HK-2 (cell line): ENCODE measurements around the gene DRICH1.
"Not testable (repeated sequence)": the region's sequence is repeated elsewhere in the genome, so short reads cannot be mapped to it uniquely, and the experiment has no call there.

Source experiments
- DNase-seq: peaks from one replicate; pipeline ENCODE4 v3.0.0-alpha.2; 2018; ENCODE audit not compliant: unreplicated experiment

Gene DRICH1

DNA sequence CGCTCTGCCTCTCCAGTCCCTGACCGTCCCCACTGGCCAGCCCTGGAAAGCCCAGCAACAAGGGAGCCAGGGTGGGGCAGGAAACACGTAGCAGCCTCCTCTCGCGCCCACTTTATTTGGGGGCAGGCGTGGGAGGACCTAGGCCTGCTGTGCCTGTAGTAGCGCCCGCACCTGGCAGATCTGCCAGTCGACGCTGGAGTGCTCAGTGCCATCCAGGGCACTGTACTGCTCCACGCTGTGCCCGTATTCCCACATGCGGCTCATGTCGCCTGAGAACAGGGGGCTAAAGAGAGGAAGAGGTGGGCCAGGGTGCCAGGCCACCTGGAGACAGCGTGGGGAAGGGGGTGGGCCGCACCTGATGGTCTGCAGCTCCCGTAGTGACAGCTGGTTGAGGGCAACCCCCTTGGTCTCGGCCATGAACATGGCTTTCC, 17.0 kb upstream of the DRICH1 start:
- no peak for DNase-seq

DNA sequence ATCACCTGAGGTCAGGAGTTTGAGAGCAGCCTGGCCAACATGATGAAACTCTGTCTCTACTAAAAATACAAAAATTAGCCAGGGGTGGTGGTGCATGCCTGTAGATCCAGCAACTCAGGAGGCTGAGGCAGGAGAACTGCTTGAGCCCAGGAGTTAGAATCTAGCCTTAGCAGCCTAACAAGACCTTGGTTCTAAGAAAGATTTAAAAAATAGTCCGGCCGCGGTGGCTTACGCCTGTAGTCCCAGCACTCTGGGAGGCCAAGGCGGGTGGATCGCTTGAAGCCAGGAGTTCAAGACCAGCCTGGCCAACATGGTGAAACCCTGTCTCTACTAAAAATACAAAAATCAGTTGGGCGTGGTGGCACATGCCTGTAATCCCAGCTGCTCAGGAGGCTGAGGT, 14.4 kb upstream of the DRICH1 start:
- not testable (repeated sequence) for DNase-seq

DNA sequence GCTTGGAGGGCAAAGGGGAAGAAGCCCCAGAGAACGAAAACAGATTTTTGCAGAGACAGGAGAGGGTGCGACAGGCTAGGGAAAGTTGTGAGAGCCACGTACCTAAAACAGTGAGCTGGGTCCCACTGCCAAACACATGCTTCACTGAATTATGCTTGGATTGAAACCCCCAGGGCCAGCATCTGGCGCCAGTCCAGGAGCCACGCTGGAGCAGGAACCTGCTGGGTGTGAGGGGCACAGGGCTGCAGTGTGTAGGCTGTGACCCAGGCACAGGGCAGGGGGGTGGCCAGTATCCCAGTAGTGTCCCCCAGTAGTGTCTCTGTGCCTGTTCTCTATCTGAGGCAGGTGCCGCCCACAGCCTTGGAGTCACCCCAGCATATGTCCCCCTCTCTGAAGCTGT, 8.1 kb upstream of the DRICH1 start:
- not testable (repeated sequence) for DNase-seq

DNA sequence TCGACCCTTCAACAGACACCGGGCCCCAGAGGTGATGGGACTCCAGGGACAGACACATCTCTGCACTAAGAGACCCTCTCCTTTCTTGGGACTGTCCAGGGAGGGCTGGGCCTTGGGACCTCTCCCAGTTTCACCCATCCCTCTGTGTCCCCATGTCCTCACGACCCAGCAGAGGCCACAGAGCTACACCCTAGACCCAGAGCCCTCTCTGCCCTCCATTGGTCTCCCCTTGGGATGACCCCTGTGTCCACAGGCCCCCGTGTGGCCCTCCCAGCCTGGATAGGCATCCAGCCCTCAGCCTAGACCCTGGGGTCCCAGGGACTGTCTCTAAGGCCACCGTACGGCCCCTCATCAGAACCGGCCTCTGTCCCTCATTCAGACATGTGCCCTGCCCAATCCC, 7.5 kb upstream of the DRICH1 start:
- no peak for DNase-seq

DNA sequence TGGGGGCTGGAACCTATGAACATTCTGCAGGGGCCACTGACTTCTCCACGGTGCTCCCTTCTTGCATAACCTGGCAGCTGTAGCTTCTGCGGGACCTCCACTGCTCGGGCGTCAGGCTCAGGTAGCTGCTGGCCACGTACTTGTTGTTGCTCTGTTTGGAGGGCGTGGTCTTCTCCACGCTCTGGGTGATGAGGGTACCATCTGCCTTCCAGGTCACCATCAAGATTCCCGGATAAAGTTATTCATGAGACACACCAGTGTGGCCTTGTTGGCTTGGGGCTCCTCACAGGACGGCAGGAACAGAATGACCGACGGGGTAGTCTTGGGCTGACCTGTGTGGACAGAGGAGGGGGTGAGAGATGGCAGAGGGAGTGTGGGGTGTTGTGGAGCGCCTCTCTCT, 6.5 kb upstream of the DRICH1 start:
- DNase-seq: no peak

DNA sequence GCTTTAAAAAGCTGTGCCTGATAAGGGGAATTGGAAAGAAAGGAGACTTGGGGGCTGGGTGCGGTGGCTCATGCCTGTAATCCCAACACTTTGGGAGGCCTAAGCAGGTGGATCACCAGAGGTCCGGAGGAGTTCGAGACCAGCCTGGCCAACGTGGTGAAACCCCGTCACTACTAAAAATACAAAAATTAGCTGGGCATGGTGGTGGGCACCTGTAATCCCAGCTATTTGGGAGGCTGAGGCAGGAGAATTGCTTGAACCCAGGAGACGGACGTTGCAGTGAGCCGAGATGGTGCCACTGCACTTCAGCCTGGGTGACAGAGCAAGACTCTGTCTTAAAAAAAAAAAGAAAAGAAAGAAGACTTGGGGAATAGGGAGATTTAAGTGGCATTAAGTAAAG, 3.2 kb upstream of the DRICH1 start:
- not testable (repeated sequence) for DNase-seq

DNA sequence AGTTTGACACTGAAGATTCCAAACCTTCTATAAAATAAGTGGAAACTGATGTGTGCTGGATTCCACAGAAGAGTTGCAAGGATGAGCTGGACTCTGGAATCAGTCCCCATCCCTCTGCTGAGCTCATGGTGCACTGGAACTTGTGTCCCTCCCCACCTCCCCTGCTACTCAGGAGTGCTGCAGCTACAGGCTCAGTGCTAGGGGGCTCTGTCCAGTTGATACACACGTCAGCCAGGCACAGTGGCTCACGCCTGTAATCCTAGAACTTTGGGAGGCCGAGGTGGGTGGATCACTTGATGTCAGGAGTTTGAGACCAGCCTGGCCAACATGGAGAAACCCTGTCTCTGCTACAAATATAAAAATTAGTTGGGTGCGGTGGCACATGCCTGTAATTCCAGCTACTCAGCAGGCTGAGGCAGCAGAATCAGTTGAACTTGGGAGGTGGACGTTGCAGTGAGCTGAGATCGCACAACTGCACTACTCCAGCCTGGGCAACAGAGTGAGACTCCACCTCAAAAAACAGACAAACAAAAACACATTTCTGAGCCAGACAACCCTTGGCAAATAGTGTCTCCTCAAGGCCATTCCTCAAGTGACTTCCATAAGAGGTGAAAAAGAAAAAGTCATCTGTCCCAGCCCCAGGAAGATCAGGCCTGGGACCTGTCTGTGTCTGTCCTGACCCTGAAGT, 3.9 kb downstream of the DRICH1 start:
- not testable (repeated sequence) for DNase-seq

DNA sequence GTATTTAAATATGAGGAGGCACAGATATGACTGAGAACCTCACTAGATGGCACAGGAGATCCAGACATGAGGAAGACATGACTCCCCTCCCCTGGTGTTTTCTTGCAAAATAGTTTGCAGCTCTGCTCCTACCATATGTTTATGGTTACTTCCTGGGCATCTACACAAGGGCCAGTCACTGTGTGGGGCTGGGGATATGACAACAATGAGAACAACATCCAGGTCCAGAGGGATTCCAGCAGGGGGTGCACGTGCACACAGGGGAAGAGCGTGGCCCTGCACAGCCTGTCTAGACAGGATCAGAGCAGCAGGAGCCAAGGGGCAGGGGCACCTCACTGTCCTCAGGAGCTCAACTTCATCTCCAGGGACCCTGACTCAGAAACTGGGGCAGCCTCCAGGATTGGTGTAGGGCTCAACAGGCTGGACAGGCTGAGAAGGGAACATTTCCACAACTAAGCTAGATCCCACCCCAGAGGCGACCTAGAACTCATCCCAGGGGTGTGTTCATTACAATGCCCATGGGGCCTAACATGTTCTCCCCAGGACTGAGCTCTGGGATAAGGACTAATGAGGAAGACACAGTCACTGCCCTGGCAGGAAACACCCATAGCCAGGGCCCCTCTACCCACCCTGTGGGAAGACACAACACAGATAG, 4.6 kb downstream of the DRICH1 start:
- DNase-seq: not testable (repeated sequence)

DNA sequence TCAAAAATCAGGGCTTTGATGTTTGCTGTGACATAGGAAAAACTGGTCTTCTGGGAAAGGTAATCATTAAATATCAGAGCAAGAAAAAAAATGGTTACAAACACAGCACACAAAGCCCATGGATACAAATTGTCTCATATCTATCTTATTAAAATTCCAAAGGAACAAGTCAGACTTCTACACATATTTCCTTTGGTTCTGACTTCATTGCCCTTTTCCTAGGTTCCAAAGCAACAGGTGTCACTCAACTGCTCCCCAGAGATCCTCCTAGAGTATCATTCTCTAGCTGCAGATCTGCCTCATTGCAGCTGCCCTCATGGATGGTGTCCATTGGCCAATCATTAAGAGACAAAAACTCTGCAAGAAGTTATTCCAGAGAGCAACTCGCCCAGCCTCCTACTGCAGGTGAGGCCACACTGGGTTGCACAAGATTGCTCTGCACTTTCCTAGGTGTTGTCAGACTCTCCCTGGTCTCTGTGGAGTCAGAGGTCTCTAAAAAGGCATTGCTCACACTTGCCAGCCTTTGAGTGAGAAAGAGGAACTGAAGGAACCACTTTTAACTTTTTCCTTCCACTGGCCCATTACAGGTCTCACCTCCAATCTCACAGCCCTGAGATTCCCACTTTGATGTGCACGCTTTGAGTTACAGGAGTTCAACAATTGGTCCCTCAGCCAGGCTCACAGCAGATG, 5.7 kb downstream of the DRICH1 start:
- no peak for DNase-seq

DNA sequence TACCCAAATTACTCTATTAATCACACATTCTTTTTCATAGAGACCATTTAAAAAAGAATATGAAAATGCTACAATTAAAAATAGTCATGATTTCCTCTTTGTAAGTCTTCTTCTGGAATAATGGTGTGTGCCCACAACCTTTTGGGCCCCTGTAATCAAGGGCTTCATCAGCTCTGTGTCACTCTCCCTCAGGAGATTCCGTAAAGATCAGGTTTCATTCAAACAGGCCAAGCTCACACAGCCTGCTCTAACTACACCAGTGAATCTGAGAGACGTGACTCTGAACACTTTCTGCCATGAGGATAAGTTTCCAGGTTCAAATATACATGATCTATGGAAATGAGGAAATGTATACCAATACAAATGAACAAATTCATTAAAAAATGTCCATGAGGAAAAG, 9.5 kb downstream of the DRICH1 start:
- no peak for DNase-seq

DNA sequence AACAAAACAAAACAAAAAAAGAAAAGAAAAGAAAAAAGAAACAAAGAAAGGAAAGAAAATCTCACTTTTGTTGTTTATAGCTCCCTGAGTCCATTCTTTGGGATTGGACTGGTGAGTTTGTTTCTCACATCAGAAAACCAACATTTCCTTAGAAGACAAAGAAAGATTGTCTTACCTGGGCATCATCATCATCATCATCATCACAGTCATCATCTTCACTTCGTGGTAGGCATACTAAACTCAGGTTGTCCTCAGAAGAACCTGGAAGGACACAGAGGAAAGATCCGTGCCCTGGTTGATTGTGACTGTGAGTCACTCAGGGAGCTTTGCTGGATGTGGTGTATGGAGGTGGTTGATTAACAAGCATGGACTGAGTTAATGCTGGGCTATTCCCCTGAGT, 10.2 kb downstream of the DRICH1 start:
- DNase-seq: not testable (repeated sequence)

DNA sequence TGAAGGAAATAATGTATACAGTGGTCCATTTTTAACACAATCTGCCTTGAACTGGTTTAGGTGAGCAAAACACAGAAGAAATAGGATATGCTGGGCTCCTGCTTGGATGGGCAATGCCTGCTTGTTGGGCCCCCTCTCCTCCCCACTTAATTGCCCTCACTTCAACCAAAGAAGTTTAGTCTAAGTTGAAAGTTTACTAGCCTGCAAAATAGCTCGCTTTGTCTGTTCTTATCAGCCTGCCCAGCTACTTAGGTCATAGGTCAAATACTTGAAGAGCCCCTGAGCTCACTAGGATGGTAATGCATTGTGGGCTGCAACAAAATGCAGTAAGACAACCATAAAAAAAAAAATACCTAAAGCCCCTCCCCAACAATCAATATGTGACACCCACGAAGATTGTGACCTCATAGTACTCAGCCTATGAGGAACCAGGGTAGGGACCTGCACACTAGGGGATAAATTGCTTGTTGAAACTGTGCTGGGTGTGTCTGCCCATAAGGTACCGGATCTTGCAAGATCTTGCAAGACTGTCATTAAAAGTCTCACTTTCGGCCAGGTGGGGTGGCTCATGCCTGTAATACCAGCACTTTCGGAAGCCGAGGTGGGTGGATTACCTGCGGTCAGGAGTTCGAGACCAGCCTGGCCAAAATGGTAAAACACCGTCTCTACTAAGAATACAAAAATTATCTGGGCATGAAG, 10.9 kb downstream of the DRICH1 start:
- no peak for DNase-seq

DNA sequence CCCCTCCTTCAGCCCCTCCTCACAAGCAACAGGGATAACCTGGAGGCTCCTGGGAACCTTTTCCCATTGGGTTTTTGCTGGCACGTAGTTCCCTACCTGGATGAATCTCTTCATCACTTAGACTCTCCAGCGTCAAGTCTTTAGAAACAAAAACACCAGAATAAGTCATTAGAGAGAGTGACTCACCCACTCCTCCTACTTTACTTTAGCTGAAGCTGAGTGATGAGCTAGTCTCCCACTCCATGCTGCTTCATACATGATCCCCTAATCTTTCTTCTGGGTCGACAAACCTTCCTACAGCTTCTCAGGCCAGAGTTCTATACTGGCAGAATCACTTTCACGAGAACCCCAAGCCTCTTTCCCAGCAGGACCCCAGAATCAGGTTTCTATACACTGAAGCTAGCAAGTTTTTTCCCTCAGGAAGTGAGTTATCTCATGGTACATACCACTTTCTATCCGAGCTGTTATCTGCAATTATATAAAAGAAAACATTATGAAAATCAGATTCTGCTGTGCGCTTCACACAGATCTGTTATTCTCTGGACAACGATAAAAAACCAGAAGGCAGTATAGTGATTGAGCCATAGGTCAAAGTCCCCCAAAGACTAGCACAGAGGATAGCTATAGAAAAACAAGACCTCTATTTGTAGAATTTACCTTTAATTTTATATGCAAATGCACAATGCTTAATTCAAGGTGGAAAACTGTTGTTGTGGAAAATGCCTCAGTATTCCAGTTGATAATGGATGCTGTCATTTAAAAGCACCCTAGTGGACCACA, 18.7 kb downstream of the DRICH1 start:
- DNase-seq: no peak

DNA sequence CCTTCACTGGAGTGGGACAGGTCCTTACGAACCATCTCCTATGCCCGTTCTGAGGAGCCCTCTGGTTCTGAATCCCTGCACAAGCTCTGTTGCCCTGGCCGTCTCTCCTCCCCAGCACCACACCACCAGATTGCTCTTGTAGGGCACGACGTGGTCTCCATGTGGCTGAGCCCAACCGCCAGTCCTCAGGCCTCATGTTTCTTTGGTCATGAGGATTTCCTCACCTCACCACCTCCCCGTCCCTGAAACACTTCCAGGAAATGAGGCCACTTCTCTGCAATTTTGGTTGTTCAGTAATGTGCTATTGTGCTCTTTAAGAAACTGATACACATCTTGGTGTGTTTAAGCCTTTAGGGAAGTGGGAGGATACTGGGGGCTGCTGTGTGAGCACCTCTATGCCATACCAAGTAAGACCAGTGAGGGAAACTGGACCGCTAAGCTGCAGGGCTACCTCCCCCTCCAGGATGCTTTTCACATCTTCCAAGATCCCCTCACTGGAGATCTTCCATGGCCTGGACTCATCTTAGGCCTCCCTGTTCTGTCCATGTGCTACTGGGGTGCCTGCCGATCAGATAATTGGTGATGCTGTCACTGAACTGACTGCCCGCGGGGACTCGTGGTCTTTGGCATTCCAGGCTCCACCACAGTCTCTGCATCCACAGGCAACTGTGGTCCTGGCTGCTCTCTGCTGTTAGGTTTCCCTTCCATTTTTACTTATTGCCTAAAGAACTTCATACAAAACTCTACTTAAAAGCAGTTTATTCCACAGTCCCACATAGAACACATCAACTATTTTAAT, 21.9 kb downstream of the DRICH1 start:
- no peak for DNase-seq

DNA sequence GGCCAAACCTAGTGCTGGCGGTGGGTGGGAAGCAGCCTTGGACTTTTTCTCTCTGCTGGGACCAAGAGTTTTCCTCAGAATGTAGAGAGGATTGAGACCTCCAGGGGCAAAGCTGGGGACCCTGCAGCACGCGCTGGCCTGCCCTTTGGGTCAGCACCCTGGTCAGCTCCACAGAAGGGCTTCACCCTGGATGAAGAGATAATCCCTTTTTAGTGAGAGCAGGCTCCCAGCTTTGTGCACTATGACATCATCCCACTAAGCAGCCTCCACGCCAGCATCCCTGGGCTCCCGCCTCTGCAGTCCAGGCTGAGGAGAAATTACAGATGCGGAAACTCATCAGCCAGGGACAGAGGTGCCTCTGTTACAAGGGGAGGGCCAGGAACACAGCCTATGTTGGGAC, 23.5 kb downstream of the DRICH1 start:
- DNase-seq: no peak

DNA sequence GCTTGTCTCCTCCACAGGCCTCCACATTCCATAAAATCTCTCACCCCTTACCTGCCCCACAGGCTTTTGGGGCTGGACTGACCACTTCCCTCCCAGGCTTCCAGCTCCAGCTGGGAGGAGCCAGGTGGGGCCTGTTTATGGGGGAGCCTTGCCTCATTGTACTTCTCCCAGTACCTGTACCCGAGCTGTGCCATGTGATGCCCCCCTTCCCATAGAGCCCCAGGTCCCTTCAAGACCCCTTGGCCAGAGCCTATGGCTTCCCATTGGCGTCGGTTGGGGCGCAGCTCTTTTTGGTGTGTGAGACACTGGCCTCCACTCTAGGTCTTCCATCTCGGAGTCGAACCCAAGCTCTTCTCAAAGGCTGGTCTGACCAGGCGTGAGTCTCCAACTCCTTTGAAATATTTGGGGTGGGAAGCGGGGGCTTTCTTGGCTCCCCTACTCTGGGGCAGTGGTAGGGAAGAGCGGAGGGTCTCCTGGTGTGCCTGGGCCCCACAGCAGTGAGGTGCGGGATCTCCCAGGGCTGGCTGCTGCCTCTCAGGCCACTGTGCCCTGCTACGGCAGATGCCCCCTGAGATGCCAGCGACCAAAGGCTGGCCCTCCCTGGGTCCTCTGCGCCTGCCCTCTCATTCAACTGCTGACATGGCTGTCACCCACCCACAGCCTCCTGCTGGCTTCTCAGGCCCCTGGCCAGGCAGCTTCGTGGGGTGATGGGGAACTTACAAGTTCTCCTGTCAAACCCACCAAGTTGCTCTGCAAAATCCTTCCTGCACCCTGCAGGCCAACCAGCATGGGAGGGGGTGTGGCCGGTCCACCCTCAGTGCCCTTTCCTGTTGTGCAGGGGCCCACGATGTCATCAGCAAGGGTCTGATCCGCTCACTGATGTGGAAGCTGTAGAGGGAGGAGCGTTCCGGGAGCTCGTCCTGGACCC, 25.7 kb downstream of the DRICH1 start:
- DNase-seq: no peak

DNA sequence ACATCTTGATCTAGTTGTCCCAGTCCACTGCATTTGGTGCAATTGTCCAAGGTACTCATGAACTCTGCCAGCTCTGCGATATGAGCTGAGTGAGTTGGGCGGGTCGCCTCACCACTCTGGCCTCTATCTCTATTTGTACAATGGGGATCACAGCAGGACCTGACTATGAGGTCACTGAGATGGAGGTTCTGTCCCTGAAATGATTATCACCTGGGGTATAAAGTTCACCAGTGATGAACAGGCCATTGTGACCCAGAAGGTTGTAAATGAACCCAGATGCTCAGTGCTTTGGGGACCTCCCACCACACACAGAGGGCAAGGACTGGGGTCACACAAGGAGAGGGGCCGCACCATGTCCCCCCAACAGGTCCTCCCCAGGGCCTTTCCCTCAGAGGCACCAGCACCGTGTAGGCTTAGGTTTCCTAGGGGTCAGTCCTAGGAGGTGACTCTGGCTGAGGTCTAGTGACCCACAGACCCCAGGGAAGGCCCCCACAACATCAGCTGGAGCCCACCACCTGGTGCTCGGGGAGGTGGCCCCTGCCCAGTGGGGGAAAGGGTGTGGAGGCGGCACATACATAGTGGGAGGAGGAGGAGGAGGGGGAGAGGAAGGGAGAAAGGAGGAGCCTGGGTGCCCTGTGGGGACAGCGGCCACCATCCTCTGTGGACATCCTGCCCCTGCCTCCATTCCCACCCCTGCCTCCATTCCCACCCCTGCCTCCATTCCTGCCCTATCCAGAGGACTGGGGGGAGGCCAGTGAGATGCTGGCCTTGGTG, 27.0 kb downstream of the DRICH1 start:
- no peak for DNase-seq

DNA sequence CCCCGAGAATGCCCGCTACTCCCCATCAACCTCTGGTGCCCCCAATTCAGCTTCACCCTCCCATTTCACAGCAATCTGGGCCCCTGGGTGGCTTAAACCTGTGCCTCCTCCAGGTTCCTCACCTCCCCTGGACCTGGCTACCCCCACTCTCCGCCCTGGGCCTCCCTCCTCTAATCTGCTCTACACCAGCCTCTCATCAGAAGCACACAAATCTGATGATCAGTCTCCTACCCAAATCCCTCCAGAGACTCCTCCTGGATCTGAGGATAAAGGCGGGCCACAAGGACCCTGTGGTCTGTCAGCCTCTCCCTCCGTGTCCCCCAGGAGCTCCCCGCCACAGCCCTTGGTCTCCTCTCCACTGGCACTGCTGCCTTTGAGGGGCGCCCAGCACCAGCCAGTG, 28.9 kb downstream of the DRICH1 start:
- DNase-seq: no peak
